WERI-Rb-1 (cell line): ENCODE measurements around the gene SEPSECS.

Experiments
- DNase-seq: peaks from one replicate; pipeline ENCODE4 v3.0.0-alpha.2; 2020
- H3K27ac ChIP-seq: fragments of 250-450 bp; sonication (Bioruptor Pico); 2 replicates; pipeline ENCODE4 v1.5.1; 2020; ENCODE audit warnings: mild to moderate bottlenecking, moderate library complexity
- H3K27me3 ChIP-seq: fragments of 250-450 bp; sonication (Bioruptor Pico); 2 replicates; pipeline ENCODE4 v1.5.1; 2021; ENCODE audit warnings: mild to moderate bottlenecking, low read depth, moderate library complexity; ENCODE audit not compliant: insufficient read depth, severe bottlenecking
- H3K36me3 ChIP-seq: fragments of 250-450 bp; sonication (Bioruptor Pico); 2 replicates; pipeline ENCODE4 v1.5.1; 2020; ENCODE audit warnings: mild to moderate bottlenecking, moderate library complexity
- H3K4me3 ChIP-seq: 2 replicates; pipeline ENCODE4 v1.5.1; 2011; ENCODE audit warnings: low read depth, mild to moderate bottlenecking, control low read depth, low read length
- H3K9me3 ChIP-seq: fragments of 250-450 bp; sonication (Bioruptor Pico); 2 replicates; pipeline ENCODE4 v1.5.1; 2021; ENCODE audit warnings: mild to moderate bottlenecking, moderate library complexity; ENCODE audit not compliant: severe bottlenecking
- TF ChIP-seq, protein P1 (sequence below): IDR thresholded peaks from 2 replicates; pipeline ENCODE4 v1.5.1; 2011; ENCODE audit warnings: low read depth, mild to moderate bottlenecking, control low read depth, inconsistent platforms, low read length

SEPSECS gene

DNA sequence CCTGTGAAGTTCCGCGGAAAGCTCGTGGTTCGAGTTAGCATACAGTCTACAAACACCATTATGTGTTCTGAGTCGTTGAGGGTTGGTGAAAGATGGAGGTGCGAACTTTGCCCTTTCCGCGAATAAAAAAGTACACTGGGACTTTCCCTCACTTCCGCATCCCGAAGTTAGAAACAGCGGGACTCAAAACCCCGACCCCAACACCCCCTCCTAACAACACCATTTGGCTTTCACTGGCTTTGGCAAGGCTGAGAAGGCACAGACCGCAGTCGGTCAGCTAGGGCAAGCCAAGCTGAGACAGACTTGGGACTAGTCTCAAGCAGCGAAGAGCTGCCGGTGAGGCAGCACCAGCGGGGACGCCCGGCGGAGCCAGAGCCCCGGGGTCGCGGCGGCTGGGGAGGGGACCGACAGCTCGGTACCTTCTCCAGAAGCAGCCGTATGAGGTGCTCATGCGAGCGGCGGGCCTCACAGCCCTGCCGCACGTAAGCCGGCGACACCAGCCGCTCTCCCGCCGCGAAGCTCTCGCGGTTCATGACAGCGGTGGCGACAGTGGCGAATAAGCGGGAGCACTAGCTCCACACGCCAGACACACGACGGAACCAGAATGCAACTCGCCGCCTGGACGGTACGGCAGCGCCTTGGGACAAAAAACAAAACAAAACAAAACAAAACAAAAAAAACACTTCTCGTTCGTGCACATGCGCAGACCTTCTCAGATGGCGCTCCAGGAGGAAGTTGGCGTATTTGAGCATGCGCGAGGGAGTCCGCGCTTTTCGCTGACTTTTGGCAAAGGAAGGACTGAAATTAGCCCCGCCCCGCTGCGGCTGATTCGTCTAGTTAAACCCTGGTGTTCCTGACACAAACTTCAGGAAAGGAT is at the start of gene SEPSECS:
TSS of gene SEPSECS (minus strand) at position 613 of the 877 bp plus-strand sequence. CDS start at position 533, 80 bp downstream.
- peak; percentile 98 for DNase-seq
- TF ChIP-seq, protein P1, sequence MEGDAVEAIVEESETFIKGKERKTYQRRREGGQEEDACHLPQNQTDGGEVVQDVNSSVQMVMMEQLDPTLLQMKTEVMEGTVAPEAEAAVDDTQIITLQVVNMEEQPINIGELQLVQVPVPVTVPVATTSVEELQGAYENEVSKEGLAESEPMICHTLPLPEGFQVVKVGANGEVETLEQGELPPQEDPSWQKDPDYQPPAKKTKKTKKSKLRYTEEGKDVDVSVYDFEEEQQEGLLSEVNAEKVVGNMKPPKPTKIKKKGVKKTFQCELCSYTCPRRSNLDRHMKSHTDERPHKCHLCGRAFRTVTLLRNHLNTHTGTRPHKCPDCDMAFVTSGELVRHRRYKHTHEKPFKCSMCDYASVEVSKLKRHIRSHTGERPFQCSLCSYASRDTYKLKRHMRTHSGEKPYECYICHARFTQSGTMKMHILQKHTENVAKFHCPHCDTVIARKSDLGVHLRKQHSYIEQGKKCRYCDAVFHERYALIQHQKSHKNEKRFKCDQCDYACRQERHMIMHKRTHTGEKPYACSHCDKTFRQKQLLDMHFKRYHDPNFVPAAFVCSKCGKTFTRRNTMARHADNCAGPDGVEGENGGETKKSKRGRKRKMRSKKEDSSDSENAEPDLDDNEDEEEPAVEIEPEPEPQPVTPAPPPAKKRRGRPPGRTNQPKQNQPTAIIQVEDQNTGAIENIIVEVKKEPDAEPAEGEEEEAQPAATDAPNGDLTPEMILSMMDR: no peak
- Histone ChIP-seq H3K27me3 (no peaks in the 10 kb centered on the region), H3K36me3 (no peaks in the 10 kb centered on the region), H3K27ac (peak within 1 kb of the TSS; percentile 87), H3K9me3 (no peaks in the 10 kb centered on the region), H3K4me3 (peak within 1 kb of the TSS; percentile 86)

DNA sequence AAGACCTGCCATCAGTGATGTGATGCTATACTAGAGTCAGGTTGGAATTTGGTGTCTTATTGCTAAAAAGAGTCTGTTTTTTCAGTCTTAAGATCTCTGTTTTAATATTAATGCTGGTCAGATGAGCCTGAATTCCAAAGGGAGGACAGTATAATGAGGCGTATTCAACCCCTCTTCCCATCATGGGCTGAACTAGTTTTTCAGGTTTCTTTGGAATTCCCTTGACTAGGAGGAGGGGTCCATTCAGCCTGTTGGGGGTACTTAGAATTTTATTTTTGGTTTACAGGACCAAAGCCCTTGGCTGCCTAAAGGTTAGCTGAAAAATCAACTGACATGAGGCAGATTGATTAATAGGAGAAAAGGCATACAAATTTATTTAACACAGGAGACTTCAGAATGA is 49.5 kb upstream of the SEPSECS start:
- Histone ChIP-seq H3K36me3 (no peaks in the 10 kb centered on the region), H3K9me3 (no peaks in the 10 kb centered on the region), H3K4me3 (no peak overlapping the region), H3K27ac (no peak overlapping the region), H3K27me3 (no peaks in the 10 kb centered on the region)
- DNase-seq: no peak
- TF ChIP-seq, protein P1: no peak

DNA sequence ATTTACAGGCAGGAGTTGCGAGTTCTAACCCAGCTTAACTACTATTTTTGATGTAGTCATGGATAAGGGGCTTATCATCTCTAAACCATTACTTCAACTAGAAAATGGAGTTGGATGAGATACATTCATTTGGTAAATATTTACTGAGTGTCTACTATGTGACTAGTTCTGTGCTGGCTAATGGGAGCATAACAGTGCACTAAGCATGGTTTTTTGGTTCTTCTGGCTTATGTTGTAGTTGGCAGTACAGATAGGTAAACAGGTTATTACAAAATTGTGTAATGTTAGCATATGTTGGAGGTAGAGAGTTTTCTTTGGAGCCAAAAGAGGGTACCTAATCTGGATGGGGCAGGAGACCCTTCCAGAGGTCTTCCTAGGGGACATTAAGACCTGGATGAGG is 47.7 kb upstream of the SEPSECS start:
- DNase-seq: no peak
- Histone ChIP-seq H3K36me3 (no peaks in the 10 kb centered on the region), H3K27me3 (no peaks in the 10 kb centered on the region), H3K27ac (no peak overlapping the region), H3K4me3 (no peak overlapping the region), H3K9me3 (no peaks in the 10 kb centered on the region)
- TF ChIP-seq, protein P1: no peak

DNA sequence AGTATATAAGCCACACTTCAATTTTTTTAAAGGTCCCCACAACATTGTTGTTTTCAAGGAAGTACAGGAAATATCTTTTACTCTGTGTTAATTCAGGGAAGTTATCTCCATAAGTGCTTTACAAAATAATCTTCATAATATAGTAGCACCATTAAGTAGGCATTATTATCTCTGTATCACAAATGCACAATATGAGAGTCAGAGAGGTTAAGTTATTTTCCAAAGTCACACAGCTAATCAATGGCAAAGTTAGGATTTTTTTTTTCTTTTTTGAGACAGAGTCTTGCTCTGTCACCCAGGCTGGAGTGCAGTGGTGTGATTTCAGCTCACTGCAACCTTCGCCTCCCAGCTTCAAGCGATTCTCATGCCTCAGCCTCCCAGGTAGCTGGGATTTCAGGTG is 38.5 kb upstream of the SEPSECS start:
- Histone ChIP-seq H3K4me3 (no peak overlapping the region), H3K36me3 (no peaks in the 10 kb centered on the region), H3K9me3 (no peaks in the 10 kb centered on the region), H3K27me3 (no peaks in the 10 kb centered on the region), H3K27ac (no peak overlapping the region)
- TF ChIP-seq, protein P1: no peak
- no peak for DNase-seq

DNA sequence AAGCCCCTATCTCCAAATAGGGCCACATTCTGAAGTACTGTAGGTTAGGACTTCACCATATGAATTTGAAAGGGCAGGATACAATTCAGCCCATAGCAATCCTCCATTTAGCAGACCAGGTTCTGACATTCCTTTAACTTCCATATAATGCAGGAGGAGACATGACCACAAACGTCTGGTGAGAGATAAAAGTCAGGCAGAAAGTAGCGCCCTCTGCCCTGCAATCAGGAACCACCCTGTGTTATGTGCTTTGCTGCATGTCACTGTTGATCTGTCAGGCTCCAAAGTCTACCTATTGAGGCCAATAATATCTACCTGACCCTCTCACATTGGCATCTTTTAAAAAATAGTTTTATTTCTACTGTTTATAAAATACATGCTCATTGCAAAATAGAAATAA is 30.2 kb upstream of the SEPSECS start:
- TF ChIP-seq, protein P1: peak; percentile 45; the same call in 1 of the 2 replicates
- H3K9me3 ChIP-seq: no peaks in the 10 kb centered on the region
- no peak overlapping the region for H3K4me3 ChIP-seq
- no peaks in the 10 kb centered on the region for H3K36me3 ChIP-seq
- H3K27me3 ChIP-seq: no peaks in the 10 kb centered on the region
- DNase-seq: no peak
- no peak overlapping the region for H3K27ac ChIP-seq
